GM12878 (cell line): ENCODE measurements around the gene OSGIN1. TPM values are rescaled to one million over a fixed set of nuclear protein-coding genes. Genes with fewer than 3 reads are reported as not detected.

Experiments
- ATAC-seq: fragments of 200-7000 bp; cut with Tn5 transposase; 3 replicates; pipeline ENCODE4 v1.9.1; 2020; ENCODE audit warnings: mild to moderate bottlenecking, moderate library complexity
- BruUV-seq: library from RNA; stranded (reverse); fragments of 400-500 nt; replicated peaks from 2 replicates; lab custom pipeline; 2021; lab: Mats Ljungman, UMichigan
- CTCF ChIA-PET: fragments of 300-600 bp; sonication (Branson Sonifier 250); formaldehyde crosslinking; extraction: SDS; loops from one replicate; lab custom pipeline; 2021; ENCODE audit warnings: inconsistent platforms; lab: Yijun Ruan, JAX
- POLR2A ChIA-PET: fragments of 350-600 bp; formaldehyde crosslinking; extraction: SDS; loops from one replicate; lab custom pipeline; 2021; ENCODE audit warnings: inconsistent platforms; lab: Charles Lee
- RAD21 ChIA-PET: fragments of 300-600 bp; sonication (Branson Sonifier 250); formaldehyde crosslinking; loops from one replicate; lab custom pipeline; 2023; ENCODE audit warnings: antibody characterized with exemption; ENCODE audit not compliant: unreplicated experiment; lab: Charles Lee
- SMC1A ChIA-PET: fragments of 300-600 bp; sonication (Branson Sonifier 250); formaldehyde crosslinking; loops from one replicate; lab custom pipeline; 2023; ENCODE audit not compliant: unreplicated experiment, uncharacterized antibody; lab: Charles Lee
- DNase-seq: peaks from one replicate; pipeline ENCODE4 v3.0.0-alpha.2; 2011; ENCODE audit warnings: low read depth, low spot score
- FAIRE-seq: peaks from 3 replicates; lab custom pipeline; 2011; peaks lifted over from hg19 to GRCh38; lab: Jason Lieb, UNC
- H2AFZ ChIP-seq: 2 replicates; pipeline ENCODE4 v1.6.0; 2011; ENCODE audit warnings: low read depth, low read length, control low read depth; ENCODE audit not compliant: control insufficient read depth
- H3K27ac ChIP-seq: 2 replicates; pipeline ENCODE4 v1.5.1; 2011; ENCODE audit warnings: control low read depth; ENCODE audit not compliant: control insufficient read depth, insufficient read depth
- H3K27me3 ChIP-seq, 2 experiments: replicated peaks in 1 of 2; 2 replicates each; pipeline versions ENCODE4 v1.6.0 to v1.6.1; 2011; ENCODE audit warnings: low read length in 1 of 2; ENCODE audit not compliant: control insufficient read depth in 2 of 2, insufficient read depth in 2 of 2
- H3K36me3 ChIP-seq, 2 experiments: 2 replicates each; pipeline ENCODE4 v1.5.1; 2011; ENCODE audit warnings: low read length in 1 of 2; ENCODE audit not compliant: control insufficient read depth in 2 of 2, insufficient read depth in 2 of 2
- H3K4me1 ChIP-seq: 2 replicates; pipeline ENCODE4 v1.6.1; 2011; ENCODE audit warnings: mild to moderate bottlenecking, low read length, moderate library complexity, mixed read lengths; ENCODE audit not compliant: control insufficient read depth, insufficient read depth
- H3K4me2 ChIP-seq: 2 replicates; pipeline ENCODE4 v1.6.0; 2011; ENCODE audit warnings: control low read depth; ENCODE audit not compliant: control insufficient read depth, insufficient read depth
- H3K4me3 ChIP-seq: fragments of 200-600 bp; sonication (generic); 2 replicates; pipeline ENCODE4 v1.5.1; 2016
- H3K79me2 ChIP-seq: 2 replicates; pipeline ENCODE4 v1.6.0; 2011; ENCODE audit warnings: low read length; ENCODE audit not compliant: control insufficient read depth, insufficient read depth
- H3K9ac ChIP-seq: 2 replicates; pipeline ENCODE4 v1.8.0; 2011; ENCODE audit warnings: low read length, control low read depth, mixed read lengths; ENCODE audit not compliant: control insufficient read depth, insufficient read depth
- H3K9me3 ChIP-seq: replicated peaks from 3 replicates; pipeline ENCODE4 v1.5.1; 2011; ENCODE audit warnings: mild to moderate bottlenecking, low read length; ENCODE audit not compliant: control insufficient read depth, insufficient read depth
- H4K20me1 ChIP-seq: 2 replicates; pipeline ENCODE4 v1.6.0; 2011; ENCODE audit not compliant: control insufficient read depth, insufficient read depth
- BCL11A ChIP-seq: IDR thresholded peaks from 2 replicates; pipeline ENCODE4 v1.6.1; 2011; ENCODE audit warnings: low read depth, low read length
- BCL3 ChIP-seq: IDR thresholded peaks from 2 replicates; pipeline ENCODE4 v1.6.1; 2011; ENCODE audit warnings: borderline replicate concordance, low read depth, mild to moderate bottlenecking, moderate library complexity, low read length; ENCODE audit not compliant: insufficient read depth, poor library complexity, severe bottlenecking
- BHLHE40 ChIP-seq, 2 experiments: fragments of 450-650 bp in 1 of 2; IDR thresholded peaks; 2 replicates each; pipeline ENCODE4 v1.6.1; 2011 to 2017; ENCODE audit warnings: low read depth in 2 of 2, borderline replicate concordance in 1 of 2, improper control_type of control experiment in 1 of 2, low read length in 1 of 2, mild to moderate bottlenecking in 1 of 2
- CEBPB ChIP-seq, 2 experiments: fragments of 150-350 bp in 1 of 2; IDR thresholded peaks; 2 replicates each; pipeline ENCODE4 v1.6.1; 2012 to 2014; ENCODE audit warnings: low read depth in 2 of 2, low read length in 2 of 2, borderline replicate concordance in 1 of 2, inconsistent platforms in 1 of 2
- FOXM1 ChIP-seq: IDR thresholded peaks from 2 replicates; pipeline ENCODE4 v1.6.1; 2012; ENCODE audit warnings: low read depth, mild to moderate bottlenecking, inconsistent platforms, low read length, moderate library complexity
- KDM1A ChIP-seq: fragments of 200-600 bp; sonication (generic); IDR thresholded peaks from 2 replicates; pipeline ENCODE4 v1.6.1; 2016; ENCODE audit warnings: borderline replicate concordance
- PML ChIP-seq: IDR thresholded peaks from 2 replicates; pipeline ENCODE4 v1.6.1; 2012; ENCODE audit warnings: low read length, inconsistent platforms
- POLR2A ChIP-seq: IDR thresholded peaks from 2 replicates; pipeline ENCODE4 v1.6.1; 2011; ENCODE audit warnings: low read depth, mild to moderate bottlenecking, low read length
- RB1 ChIP-seq: fragments of 450-650 bp; formaldehyde crosslinking; IDR thresholded peaks from 2 replicates; pipeline ENCODE4 v1.6.1; 2017; ENCODE audit warnings: mild to moderate bottlenecking, borderline replicate concordance
- SKIL ChIP-seq: fragments of 450-650 bp; IDR thresholded peaks from 2 replicates; pipeline ENCODE4 v1.6.1; 2017; ENCODE audit warnings: mild to moderate bottlenecking, low read depth, inconsistent platforms; ENCODE audit not compliant: poor library complexity, severe bottlenecking
- SP1 ChIP-seq: IDR thresholded peaks from one replicate; pipeline ENCODE4 v1.6.1; 2011; ENCODE audit warnings: low read depth, low read length
- SUPT20H ChIP-seq: IDR thresholded peaks from 2 replicates; pipeline ENCODE4 v1.6.1; 2011; ENCODE audit warnings: low read depth, mild to moderate bottlenecking, low read length, moderate library complexity, borderline replicate concordance; ENCODE audit not compliant: control insufficient read depth
- SUZ12 ChIP-seq: fragments of 200-600 bp; sonication (generic); IDR thresholded peaks from one replicate; pipeline ENCODE4 v1.6.1; 2018; ENCODE audit warnings: antibody characterized with exemption, mild to moderate bottlenecking; ENCODE audit not compliant: unreplicated experiment
- YBX1 ChIP-seq: fragments of 450-650 bp; IDR thresholded peaks from 2 replicates; pipeline ENCODE4 v1.6.1; 2016; ENCODE audit warnings: antibody characterized with exemption
- ZNF24 ChIP-seq: fragments of 450-650 bp; IDR thresholded peaks from 2 replicates; pipeline ENCODE4 v1.6.1; 2017; ENCODE audit warnings: antibody characterized with exemption, mild to moderate bottlenecking
- ZNF274 ChIP-seq: IDR thresholded peaks from one replicate; pipeline ENCODE4 v1.8.0; 2011; ENCODE audit not compliant: insufficient read length, insufficient read depth
- WGBS: methylation state at CpG from one replicate; pipeline ENCODE4 v1.1.6; 2016; ENCODE audit warnings: low lambda C conversion rate; ENCODE audit not compliant: insufficient replicate concordance, insufficient coverage; ENCODE audit errors: missing lambda C conversion rate; 5-methylcytosine and 5-hydroxymethylcytosine counted together
- in situ Hi-C: fragments of 300-500 bp; cut with MboI; formaldehyde crosslinking; loops from 9 replicates; pipeline ENCODE4 v1.14.3; 2018; ENCODE audit warnings: mixed read lengths
- intact Hi-C: fragments of 100-400 bp; cut with micrococcal nuclease; formaldehyde crosslinking; loops from one replicate; pipeline ENCODE4 v1.14.2; 2022; ENCODE audit not compliant: unreplicated experiment
- polyA plus RNA-seq, 11 experiments: library from polyadenylated mRNA; depleted of rRNA in 4 of 11; unstranded in 6 of 11; stranded (reverse) in 5 of 11; fragments of >200 nt; fragmentation: Nextera tagmentation in 4 of 11; fragmentation: Illumina TruSeq in 1 of 11; extraction: Ambion mirVana in 4 of 11; extraction: Trizol in 1 of 11; gene quantifications; 1 replicate in 1 of 11; 2 replicates in 10 of 11; pipeline versions ENCODE4 v1.2.1 to v1.2.3, GENCODE V29; 2011 to 2016; ENCODE audit warnings: inconsistent platforms in 2 of 11, missing spikeins in 2 of 11, low read depth in 1 of 11
- total RNA-seq, 4 experiments: library from RNA; depleted of rRNA in 3 of 4; stranded (reverse); fragments of >200 nt in 3 of 4; fragmentation: Illumina TruSeq in 1 of 4; extraction: Trizol in 1 of 4; gene quantifications; 2 replicates each; pipeline versions ENCODE4 v1.2.1 to v1.2.3, GENCODE V29; 2013 to 2021

Gene OSGIN1
- total and polyA plus RNA-seq, 10 of the 15 experiments (the other 5 are each of a cell fraction or from before 2014, with no cell fraction given): 0.06 to 0.18 (median 0.13) TPM; not detected in 5

- no peak overlapping the region for H3K27ac ChIP-seq
- no peak overlapping the region for H3K9ac ChIP-seq
- ChIA-PET POLR2A (no interaction called here), SMC1A (no interaction called here), RAD21 (no interaction called here), CTCF (interaction anchor here (1.3 kb wide), 1 partner anchor 12 kb away, joined by 3 read pairs; no protein-coding TSS in a partner anchor)
- no peaks in the 10 kb centered on the region; a peak in 1 of 4 replicates for H3K27me3 ChIP-seq
- no peak for TF ChIP-seq YBX1
- no peak for TF ChIP-seq CEBPB (IDR thresholded peaks at IDR 0.05; ENCODE audit: borderline replicate concordance in 1 of 2, low read depth in 2 of 2, low read length in 2 of 2)
- no peak for TF ChIP-seq BCL3
- no peak for TF ChIP-seq RB1
- no peaks in the 10 kb centered on the region for H3K4me1 ChIP-seq
- no peak overlapping the region for H2AFZ ChIP-seq
- intact Hi-C loops: no loop called here
- ATAC-seq (no peak), DNase-seq (no peak), FAIRE-seq (no peak)
- 16% methylated on average over 8 of the region's 8 CpGs for WGBS
- no TSS peak for BruUV-seq
- no peaks in the 10 kb centered on the region for H3K79me2 ChIP-seq
- H3K36me3 ChIP-seq: no peaks in the 10 kb centered on the region
- no peak overlapping the region for H3K4me3 ChIP-seq
- H4K20me1 ChIP-seq: no peaks in the 10 kb centered on the region
- H3K9me3 ChIP-seq: no peaks in the 10 kb centered on the region
- no peak overlapping the region for H3K4me2 ChIP-seq
- in situ Hi-C loops: no loop called here
These were observed 41.0 kb downstream of the OSGIN1 start for GRCh38 chr16:83994087-83994486.

- H2AFZ ChIP-seq: no peak overlapping the region
- CTCF ChIA-PET: interaction anchor here (1.3 kb wide), 1 partner anchor 13 kb away, joined by 3 read pairs; no protein-coding TSS in a partner anchor
- POLR2A ChIA-PET: no interaction called here
- WGBS: 27% methylated on average over 13 of the region's 13 CpGs
- in situ Hi-C loops: no loop called here
- H3K9me3 ChIP-seq: no peaks in the 10 kb centered on the region
- H4K20me1 ChIP-seq: no peaks in the 10 kb centered on the region
- H3K79me2 ChIP-seq: no peaks in the 10 kb centered on the region
- no peaks in the 10 kb centered on the region for H3K36me3 ChIP-seq
- no peak overlapping the region for H3K4me2 ChIP-seq
- ATAC-seq (no peak), FAIRE-seq (no peak), DNase-seq (no peak)
- no peaks in the 10 kb centered on the region for H3K4me1 ChIP-seq
- no TSS peak for BruUV-seq
- H3K27me3 ChIP-seq: no peaks in the 10 kb centered on the region; a peak in 1 of 4 replicates
- H3K27ac ChIP-seq: no peak overlapping the region
- RAD21 ChIA-PET: no interaction called here
- SMC1A ChIA-PET: no interaction called here
- no peak overlapping the region for H3K9ac ChIP-seq
- intact Hi-C loops: no loop called here
- H3K4me3 ChIP-seq: no peak overlapping the region
- TF ChIP-seq SUPT20H (no peak), PML (no peak), ZNF24 (no peak), KDM1A (no peak), SKIL (no peak), SUZ12 (no peak), ZNF274 (no peak), BCL11A (no peak), POLR2A (no peak), SP1 (no peak), FOXM1 (no peak), BHLHE40 (IDR thresholded peaks at IDR 0.05; ENCODE audit: borderline replicate concordance in 1 of 2, low read depth in 2 of 2, low read length in 1 of 2) (no peak)
These were observed 41.7 kb downstream of the OSGIN1 start for GRCh38 chr16:83994703-83995102.
